NB4 (cell line): ENCODE data around the gene PPP1R14C.

ENCODE experiments used
- MYC ChIP-seq: IDR thresholded peaks from 2 replicates; pipeline ENCODE4 v1.6.1; 2011; ENCODE audit warnings: low read depth, low read length
- POLR2A ChIP-seq: IDR thresholded peaks from 2 replicates; pipeline ENCODE4 v1.6.1; 2011; ENCODE audit warnings: mild to moderate bottlenecking; ENCODE audit not compliant: insufficient read length; ENCODE audit errors: extremely low read depth
- TF ChIP-seq, protein P1 (sequence below): IDR thresholded peaks from one replicate; pipeline ENCODE4 v1.5.1; 2012; ENCODE audit warnings: low read depth, low read length
- TF ChIP-seq, protein P2 (sequence below): IDR thresholded peaks from 2 replicates; pipeline ENCODE4 v1.6.1; 2011; ENCODE audit warnings: low read depth, low read length

DNA sequence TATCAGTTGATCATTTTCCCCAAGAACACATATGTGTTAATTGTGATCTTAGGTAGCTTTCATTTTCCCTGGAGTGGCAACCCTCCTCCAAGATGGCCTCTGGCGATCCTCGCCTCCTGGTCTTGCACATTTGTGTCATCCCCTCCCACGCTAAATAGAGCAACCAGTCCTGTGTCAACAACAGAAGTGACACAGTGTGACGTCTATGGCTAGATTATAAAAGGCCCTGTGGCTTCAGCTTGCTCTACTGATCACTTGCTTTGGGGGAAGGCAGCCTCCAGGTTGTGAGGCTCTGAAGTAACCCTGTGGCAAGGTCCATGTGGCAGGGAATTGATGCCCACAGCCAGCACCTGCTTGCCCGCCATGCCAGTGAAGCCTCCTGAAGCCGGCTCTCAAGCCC is 30.6 kb upstream of the PPP1R14C start:
- TF ChIP-seq, protein P1, sequence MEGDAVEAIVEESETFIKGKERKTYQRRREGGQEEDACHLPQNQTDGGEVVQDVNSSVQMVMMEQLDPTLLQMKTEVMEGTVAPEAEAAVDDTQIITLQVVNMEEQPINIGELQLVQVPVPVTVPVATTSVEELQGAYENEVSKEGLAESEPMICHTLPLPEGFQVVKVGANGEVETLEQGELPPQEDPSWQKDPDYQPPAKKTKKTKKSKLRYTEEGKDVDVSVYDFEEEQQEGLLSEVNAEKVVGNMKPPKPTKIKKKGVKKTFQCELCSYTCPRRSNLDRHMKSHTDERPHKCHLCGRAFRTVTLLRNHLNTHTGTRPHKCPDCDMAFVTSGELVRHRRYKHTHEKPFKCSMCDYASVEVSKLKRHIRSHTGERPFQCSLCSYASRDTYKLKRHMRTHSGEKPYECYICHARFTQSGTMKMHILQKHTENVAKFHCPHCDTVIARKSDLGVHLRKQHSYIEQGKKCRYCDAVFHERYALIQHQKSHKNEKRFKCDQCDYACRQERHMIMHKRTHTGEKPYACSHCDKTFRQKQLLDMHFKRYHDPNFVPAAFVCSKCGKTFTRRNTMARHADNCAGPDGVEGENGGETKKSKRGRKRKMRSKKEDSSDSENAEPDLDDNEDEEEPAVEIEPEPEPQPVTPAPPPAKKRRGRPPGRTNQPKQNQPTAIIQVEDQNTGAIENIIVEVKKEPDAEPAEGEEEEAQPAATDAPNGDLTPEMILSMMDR: no peak
- TF ChIP-seq POLR2A (no peak), MYC (no peak)
- TF ChIP-seq, protein P2, sequence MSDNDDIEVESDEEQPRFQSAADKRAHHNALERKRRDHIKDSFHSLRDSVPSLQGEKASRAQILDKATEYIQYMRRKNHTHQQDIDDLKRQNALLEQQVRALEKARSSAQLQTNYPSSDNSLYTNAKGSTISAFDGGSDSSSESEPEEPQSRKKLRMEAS: no peak
